NCI-H2227 (cell line): ENCODE results near the gene NF2.

ENCODE experiments used
- DNase-seq: peaks from one replicate; lab custom pipeline; 2025; ENCODE audit not compliant: unreplicated experiment; lab: John Stamatoyannopoulos, UW

NF2 gene

GRCh38 chr22:29700206-29700899, 96.9 kb downstream of the NF2 start:
- DNase-seq = no peak

GRCh38 chr22:29700900-29701154, 97.4 kb downstream of the NF2 start:
- peak; percentile 30 for DNase-seq

GRCh38 chr22:29701155-29701999, 97.9 kb downstream of the NF2 start:
- peak; percentile 30 for DNase-seq

- DNase-seq = no peak
These were observed 98.8 kb downstream of the NF2 start for GRCh38 chr22:29702000-29702930.

- no peak for DNase-seq
These were observed 99.6 kb downstream of the NF2 start for GRCh38 chr22:29702931-29703501.

- DNase-seq = no peak
These were observed 100.2 kb downstream of the NF2 start for GRCh38 chr22:29703569-29704195.

- peak; percentile 15 for DNase-seq
These were observed 101.3 kb downstream of the NF2 start for GRCh38 chr22:29704528-29705285.

- no peak for DNase-seq
These were observed 102.2 kb downstream of the NF2 start for GRCh38 chr22:29705651-29706050.

- DNase-seq = peak; percentile 6
These were observed 103.1 kb downstream of the NF2 start for GRCh38 chr22:29706486-29706885.

GRCh38 chr22:29707010-29707409, 103.6 kb downstream of the NF2 start:
- no peak for DNase-seq

- DNase-seq = no peak
These were observed 104.0 kb downstream of the NF2 start for GRCh38 chr22:29707471-29707870.

- DNase-seq = no peak
These were observed 106.8 kb downstream of the NF2 start for GRCh38 chr22:29710193-29710592.

GRCh38 chr22:29710922-29711593, 107.6 kb downstream of the NF2 start:
- no peak for DNase-seq

GRCh38 chr22:29712119-29712518, 108.7 kb downstream of the NF2 start:
- DNase-seq = no peak

GRCh38 chr22:29713156-29713727, 109.8 kb downstream of the NF2 start:
- no peak for DNase-seq

GRCh38 chr22:29715240-29715639, 111.8 kb downstream of the NF2 start:
- DNase-seq = peak; percentile 28

GRCh38 chr22:29715705-29716104, 112.3 kb downstream of the NF2 start:
- DNase-seq = no peak

- no peak for DNase-seq
These were observed 113.5 kb downstream of the NF2 start for GRCh38 chr22:29716814-29717545.
